ENCODE results near the gene HOXA10. TPM values are rescaled to one million over a fixed set of nuclear protein-coding genes. Genes with fewer than 3 reads are reported as not detected.
A peak's percentile ranks its signal among the peaks of the same experiment; 100 is the strongest.

The HOXA10 gene
- total RNA-seq, 1 experiment from 2014 or later, result 22.1 TPM

DNA sequence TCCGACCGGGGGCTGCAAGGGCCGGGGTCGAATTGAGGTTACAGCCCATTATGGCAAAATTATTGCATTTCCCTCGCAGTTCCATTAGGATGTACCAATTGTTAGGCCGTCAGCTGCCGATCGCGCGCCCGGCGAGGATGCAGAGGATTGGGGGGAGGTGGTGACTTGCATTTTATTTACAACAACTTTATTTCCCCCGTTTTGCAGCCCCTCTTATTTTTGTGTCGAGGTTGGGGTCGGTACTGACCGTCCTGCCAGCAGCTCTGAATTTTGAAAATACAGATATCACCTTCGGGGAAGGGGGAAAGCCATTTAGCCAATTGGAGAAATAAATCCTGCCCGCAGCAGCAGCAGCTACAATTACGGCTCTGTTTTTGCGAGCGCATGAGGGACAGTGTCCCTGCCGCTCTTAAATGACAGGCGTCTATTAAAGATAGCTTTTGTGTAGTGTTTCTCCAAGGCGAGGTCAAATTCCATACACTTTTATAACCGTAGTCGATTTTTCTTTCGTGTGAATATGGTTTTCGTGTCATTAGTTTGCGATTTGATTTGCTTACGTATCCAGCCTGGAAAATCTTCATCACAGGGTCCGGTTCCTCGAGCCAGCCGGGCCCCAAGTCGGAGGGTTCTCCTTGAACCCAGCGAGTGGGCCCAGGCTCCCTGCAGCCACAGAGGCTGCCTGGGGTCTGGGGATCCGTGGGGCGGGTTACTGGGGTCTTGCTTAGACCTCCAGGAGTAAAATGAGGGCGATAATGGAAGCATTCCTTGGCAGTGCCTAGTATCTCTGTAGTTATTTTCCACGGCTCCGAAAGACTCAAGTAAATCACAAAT lies 30.0 kb downstream of the HOXA10 start:
- in situ Hi-C loops (cut with HindIII; ENCODE audit: low pct_unique_long_range_greater_than_20kb, low sequenced_read_pairs), result no loop called here
- no peak for DNase-seq (ENCODE audit: low read depth)

DNA sequence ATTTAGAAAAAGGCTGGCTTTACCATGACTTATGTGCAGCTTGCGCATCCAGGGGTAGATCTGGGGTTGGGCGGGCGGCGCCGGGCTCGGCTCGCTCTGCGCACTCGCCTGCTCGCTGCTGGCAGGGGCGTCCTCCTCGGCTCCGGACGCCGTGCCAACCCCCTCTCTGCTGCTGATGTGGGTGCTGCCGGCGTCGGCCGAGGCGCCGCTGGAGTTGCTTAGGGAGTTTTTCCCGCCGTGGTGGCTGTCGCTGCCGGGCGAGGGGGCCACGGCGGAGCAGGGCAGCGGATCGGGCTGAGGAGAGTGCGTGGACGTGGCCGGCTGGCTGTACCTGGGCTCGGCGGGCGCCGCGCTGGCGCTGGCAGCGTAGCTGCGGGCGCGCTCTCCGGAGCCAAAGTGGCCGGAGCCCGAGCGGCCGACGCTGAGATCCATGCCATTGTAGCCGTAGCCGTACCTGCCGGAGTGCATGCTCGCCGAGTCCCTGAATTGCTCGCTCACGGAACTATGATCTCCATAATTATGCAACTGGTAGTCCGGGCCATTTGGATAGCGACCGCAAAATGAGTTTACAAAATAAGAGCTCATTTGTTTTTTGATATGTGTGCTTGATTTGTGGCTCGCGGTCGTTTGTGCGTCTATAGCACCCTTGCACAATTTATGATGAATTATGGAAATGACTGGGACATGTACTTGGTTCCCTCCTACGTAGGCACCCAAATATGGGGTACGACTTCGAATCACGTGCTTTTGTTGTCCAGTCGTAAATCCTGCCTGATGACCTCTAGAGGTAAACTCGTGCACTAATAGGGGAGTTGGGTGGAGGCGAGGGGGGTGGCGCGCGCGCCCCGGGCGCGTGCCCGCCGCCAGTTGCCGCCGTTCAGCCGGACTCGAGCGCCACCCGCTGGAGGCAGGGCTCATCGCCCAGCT lies 30.8 kb downstream of the HOXA10 start, which contains the start of gene HOXA5:
Gene HOXA5 (minus strand): TSS at position 659 of the 927 bp plus-strand sequence. CDS start 74 bp downstream, at position 585.
- peak; percentile 97 for DNase-seq (ENCODE audit: low read depth)
- in situ Hi-C loops (cut with HindIII; ENCODE audit: low pct_unique_long_range_greater_than_20kb, low sequenced_read_pairs), result no loop called here

DNA sequence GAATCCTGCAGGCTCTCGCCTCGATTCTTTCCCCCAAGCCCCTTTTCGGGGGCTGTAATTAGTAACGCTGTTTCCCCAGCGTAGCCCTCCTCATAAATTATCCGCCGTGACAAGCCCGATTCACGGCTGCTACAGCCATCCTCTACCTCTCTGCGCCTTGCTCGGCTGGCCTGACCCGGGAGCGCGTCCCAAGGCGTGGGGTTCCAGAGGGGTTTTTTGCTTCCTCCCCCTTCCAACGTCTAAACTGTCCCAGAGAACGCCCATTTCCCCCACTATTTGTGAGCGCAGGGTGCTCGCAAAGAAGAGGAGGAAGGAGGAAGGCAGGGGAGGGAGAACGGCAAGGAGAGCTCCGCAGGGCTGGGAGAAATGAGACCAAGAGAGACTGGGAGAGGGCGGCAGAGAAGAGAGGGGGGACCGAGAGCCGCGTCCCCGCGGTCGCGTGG lies 31.5 kb downstream of the HOXA10 start:
- DNase-seq (ENCODE audit: low read depth), result peak; percentile 58

DNA sequence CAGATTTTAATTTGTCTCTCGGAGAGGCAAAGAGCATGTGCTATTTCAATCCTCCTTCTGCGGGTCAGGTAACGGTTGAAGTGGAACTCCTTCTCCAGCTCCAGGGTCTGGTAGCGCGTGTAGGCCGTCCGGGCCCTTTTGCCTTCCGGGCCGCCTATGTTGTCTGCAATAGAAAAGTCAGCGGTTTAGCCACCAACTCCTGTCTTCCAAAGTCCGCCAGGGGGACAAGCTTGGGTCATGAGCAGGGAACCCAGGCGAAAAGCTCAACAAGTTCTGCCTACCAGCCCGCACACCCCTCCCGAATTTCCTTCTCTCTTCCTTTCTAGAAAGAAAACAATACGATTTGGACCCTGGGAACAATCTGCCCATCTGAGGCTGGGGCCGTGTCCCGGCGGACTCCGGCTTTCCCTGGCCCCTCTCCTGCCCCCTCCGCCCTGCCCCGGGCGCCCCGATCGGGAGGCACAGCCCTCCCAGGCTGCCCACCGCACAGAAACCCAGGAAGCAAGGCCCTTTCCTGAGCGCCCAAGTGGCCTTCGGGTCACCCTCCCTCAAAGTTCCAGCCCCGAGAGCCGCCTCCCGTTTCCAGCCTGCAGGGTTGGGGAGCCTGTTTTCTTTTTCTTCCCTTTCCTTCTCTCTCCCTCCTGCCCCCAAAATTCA lies 32.1 kb downstream of the HOXA10 start:
- in situ Hi-C loops (cut with HindIII; ENCODE audit: low pct_unique_long_range_greater_than_20kb, low sequenced_read_pairs), result no loop called here

More for the DNA sequence above, 31.5 kb downstream of the HOXA10 start:
- in situ Hi-C loops (cut with HindIII; ENCODE audit: low pct_unique_long_range_greater_than_20kb, low sequenced_read_pairs), result no loop called here

DNA sequence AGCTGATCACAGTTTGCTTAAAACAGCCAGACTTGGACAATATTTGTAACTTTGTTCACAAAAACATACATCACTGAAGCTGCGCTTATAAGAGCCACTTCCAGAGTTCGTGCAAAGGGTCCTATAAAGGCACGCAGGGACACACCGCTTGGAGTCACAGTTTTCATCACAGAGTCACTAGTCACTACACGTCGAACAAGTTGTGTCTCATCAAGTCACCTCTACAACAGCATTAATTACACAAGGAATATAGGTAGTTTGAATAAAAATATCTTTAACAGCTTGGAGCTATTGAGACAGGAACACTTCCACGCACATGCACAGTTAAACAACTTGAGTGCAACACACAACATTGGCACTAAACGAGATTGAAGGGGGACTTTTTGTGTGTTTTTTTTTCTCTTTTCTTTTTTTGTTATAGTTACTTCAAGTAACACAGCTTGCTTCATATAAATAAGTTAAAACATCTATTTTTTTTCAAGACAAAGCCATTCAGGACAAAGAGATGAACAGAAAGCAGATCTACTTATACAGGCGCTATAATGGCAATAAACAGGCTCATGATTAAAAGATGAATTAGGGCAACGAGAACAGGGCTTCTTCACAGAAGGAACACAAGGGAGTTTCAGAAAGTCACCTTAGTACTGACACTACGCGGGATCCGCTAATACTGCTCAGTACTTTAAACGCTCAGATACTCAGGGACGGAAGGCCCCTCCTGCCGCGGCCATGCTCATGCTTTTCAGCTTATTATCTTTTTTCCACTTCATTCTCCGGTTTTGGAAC lies 32.8 kb downstream of the HOXA10 start:
- in situ Hi-C loops (cut with HindIII; ENCODE audit: low pct_unique_long_range_greater_than_20kb, low sequenced_read_pairs), result no loop called here
- no peak for DNase-seq (ENCODE audit: low read depth)

More for the DNA sequence above, 32.1 kb downstream of the HOXA10 start:
- peak; percentile 73 for DNase-seq (ENCODE audit: low read depth)

DNA sequence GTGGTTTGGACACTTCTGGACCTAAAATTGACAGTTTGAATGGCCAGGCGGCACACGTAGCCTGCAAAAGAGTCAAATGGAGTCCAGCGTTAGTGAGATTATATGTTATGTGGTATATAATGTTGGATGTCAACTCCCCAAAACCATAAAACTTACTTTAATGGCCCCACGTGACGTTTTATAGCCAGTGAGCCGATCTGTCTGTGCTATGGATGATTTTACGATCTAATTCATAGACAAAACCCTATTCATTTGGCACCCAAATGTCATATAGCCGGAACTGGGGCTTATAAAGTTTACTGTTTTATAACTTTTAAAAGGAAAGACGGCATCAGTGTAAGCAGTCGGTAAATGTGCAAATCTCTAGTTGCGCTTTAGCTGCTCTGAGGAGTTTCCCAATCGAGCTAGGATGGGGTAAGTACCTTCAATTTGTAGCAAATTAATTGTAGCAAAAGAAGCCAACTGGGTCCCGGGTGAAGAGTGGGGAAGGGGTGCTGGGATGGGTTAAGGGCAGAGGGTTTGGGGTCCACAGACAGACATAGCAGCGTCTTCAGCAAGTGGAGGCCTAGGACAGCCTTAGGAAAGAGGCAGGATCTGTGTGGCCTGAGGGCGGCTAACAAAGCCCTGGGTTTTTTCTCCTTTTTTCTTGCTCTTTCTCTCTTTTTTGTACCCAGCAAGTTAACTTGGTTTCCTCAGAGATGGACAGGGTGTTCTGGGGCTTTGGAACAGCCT lies 33.8 kb downstream of the HOXA10 start:
- in situ Hi-C loops (cut with HindIII; ENCODE audit: low pct_unique_long_range_greater_than_20kb, low sequenced_read_pairs), result no loop called here
- DNase-seq (ENCODE audit: low read depth), result no peak

DNA sequence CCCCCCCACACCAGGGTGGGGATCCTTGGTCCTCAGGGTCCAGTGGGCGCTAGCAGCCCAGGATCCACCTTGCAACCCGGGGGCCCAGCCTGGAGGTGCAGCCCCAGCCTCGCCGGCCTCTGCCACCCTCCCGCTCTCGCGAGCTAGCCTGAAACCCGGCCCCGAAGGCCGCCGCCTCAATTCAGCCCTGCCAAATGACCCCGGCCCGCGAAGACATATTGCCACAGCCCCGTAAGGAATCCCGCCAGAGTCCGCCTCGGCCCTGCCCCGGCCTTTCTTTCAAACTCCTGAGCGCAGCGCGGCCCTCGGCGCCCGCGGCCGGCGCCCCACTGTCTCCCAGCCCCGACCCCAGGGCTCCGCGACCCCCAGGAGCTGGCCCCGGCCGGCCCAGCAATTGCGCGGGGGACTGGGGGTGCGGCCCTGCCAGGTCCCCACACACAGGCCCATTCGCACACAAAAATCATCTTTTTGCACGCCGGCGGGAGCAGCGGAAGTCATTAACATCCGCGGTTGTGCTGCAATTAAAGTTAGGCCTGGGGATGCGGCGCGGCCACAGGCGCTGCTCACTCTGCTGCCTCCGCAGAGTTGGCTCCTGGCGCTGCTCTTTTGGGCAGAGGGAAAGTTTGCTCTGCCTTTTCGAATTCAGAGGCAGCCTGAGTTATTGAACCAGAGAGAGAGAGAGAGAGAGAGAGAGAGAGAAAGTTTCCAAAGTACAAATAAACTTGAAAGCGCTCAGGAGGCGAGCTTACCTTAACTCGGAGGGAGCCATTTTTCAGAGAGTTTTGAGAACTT lies 34.6 kb downstream of the HOXA10 start:
- in situ Hi-C loops (cut with HindIII; ENCODE audit: low pct_unique_long_range_greater_than_20kb, low sequenced_read_pairs), result no loop called here
- DNase-seq (ENCODE audit: low read depth), result no peak

DNA sequence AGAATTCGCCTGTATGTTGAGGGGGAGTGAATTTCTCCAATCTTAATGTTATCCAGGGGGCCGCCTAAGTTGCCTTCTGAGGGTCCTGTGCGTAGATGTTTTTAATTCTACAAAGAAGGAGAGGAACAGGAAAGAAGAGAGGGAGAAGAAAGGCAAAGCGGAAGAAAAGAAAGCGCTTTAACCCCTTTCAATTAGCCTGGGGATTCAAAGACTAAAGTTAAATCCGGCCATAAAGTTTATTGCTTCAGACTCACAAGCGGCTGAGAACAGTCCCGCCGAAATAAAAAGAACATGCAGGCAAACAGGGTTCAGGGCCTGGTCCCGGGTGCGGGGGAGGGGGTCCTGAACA lies 35.2 kb downstream of the HOXA10 start:
- in situ Hi-C loops (cut with HindIII; ENCODE audit: low pct_unique_long_range_greater_than_20kb, low sequenced_read_pairs), result no loop called here

DNA sequence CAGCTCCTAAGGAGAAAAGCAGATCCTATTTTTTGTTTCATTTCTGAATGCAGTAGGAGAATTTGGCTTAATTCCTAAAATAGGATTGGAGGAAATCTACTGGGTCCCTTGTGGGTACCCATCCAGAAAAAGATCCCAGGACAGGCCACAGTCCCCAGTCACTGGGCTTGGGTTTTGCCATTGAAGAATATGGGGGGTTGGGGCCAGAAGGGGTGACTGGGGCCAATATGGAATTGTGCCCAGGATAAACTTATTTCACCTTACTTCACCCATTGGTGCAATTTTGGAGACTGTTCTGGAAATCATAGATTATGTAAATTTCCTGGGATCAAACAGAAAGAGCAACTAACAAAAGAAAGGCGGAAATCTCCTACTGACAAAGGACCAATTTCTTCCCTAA lies 35.6 kb downstream of the HOXA10 start:
- in situ Hi-C loops (cut with HindIII; ENCODE audit: low pct_unique_long_range_greater_than_20kb, low sequenced_read_pairs), result no loop called here
- DNase-seq (ENCODE audit: low read depth), result no peak

More for the DNA sequence above, 35.2 kb downstream of the HOXA10 start:
- DNase-seq (ENCODE audit: low read depth), result no peak

DNA sequence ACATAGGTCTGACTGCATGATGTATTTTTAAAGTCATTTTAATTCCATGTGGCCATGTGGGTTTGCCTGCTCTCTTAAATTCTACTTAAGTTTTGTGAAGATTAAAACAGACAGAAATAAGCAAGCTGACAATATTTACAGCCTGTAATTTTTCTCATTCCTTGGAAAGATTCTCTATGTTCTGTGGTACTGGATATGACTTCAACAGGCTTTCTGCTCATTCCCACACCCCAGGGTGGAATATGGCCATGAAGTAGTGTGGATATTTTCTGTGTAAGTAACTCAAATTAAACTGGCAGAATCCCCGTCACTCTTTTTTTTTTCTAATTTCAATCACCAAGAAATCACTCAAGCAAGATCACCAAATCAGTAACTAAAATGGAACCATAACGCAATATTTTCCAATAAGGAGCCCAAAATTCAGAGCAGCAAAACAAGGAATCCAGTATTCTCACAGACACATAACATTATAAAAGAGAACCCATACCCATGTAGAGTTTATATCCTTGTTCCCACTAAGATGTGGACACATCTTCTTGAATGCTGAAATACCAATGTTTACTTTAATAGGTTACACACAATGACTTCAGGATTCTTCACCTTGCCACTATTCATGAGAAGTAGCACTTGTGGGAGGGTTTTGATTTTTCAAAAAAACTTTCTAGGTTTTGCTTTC lies 36.3 kb downstream of the HOXA10 start:
- peak; percentile 75 for DNase-seq (ENCODE audit: low read depth)
- in situ Hi-C loops (cut with HindIII; ENCODE audit: low pct_unique_long_range_greater_than_20kb, low sequenced_read_pairs), result no loop called here

DNA sequence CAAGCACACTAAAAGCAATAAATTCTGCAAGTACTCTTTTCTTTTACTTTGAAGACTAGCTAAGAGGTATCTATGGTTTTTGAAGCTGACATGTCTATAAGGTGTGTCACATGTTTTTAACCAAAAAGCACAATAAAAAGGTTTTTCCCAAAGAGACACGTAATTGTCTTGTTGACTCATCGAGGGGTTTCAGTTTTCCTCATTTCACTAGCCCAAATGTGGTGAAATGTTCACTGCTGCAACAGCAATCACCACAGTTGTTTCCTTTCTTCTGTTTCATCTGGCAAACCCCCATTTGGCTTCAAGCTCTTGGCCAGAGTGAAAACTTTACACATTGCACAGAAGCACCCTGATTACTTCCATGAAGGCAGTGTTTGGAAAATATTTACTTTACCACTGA lies 39.7 kb downstream of the HOXA10 start:
- peak; percentile 59 for DNase-seq (ENCODE audit: low read depth)
- in situ Hi-C loops (cut with HindIII; ENCODE audit: low pct_unique_long_range_greater_than_20kb, low sequenced_read_pairs), result no loop called here

DNA sequence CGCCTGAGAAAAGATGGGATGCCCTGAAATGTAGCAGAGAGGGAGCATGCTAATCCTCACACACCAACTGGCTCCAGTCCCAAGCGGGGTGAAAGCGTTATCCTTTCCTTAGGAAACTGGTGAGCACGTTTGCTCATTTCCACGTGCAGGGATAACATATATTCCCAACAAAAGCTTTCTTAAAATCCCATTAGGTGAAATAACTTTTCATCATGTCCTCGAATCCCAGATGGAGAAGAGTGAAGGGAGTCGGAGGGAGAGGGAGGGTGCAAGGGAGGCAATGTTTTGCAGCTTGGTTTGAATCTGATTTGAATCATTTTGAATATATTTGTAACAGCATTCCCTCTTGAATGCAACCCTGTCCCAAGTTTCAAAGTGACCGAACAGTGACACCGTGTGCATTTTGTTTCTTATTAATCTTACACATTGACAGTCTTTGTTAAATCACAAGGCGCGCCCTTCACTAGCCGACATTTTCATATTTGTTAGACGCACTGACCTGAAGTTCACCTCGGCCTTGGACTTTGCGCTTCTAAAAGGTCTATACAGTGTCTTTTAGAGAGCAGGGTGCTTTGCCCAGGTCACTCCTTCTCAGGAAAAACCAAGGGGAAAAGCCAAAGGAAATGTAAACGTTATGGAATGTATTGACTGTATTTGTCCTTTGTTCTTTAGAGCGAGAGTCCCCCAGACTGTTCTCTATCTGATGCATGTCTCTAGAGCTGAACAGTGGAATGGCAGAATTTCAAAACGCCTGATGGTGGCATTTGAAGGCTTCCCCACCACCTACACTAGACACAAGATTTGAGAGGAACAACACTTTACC lies 40.5 kb downstream of the HOXA10 start:
- in situ Hi-C loops (cut with HindIII; ENCODE audit: low pct_unique_long_range_greater_than_20kb, low sequenced_read_pairs), result no loop called here
- DNase-seq (ENCODE audit: low read depth), result peak; percentile 92

DNA sequence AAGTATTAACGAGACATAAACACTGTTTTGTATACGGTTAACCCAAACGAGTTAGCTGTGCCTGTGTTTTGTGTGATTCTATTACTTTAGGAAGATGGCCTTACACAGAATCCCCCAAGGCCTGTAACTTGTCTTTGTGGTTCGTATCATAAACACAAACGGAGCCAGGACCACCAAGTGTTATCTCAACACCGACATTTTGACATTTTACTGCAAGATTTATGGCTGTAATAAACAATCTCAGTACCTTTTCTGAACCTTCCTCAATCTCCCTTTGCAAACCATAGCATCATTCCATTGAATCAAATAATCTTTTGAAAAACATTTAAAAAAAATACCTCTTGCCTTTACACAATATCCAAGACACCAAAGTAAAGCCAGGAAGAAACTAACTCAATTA lies 41.1 kb downstream of the HOXA10 start:
- in situ Hi-C loops (cut with HindIII; ENCODE audit: low pct_unique_long_range_greater_than_20kb, low sequenced_read_pairs), result no loop called here

DNA sequence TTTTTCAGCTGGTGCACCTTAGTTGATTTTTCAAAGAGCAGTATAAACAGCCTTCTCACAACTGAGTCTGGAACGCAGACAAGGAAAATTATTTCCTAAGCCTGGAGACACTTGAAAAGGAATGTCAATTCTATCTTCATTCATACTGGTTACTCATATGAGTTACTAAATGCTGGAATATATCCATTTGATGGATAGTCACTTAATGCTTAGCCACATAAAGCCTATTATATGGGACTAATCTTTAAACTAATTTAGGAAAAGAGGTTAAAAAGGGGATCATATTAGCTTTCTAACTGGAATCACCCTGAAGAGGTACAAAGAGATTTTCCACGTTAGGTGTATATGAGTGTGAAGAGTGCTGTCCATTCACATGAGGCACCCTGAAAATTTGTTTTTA lies 41.9 kb downstream of the HOXA10 start:
- DNase-seq (ENCODE audit: low read depth), result peak; percentile 31
- in situ Hi-C loops (cut with HindIII; ENCODE audit: low pct_unique_long_range_greater_than_20kb, low sequenced_read_pairs), result no loop called here

More for the DNA sequence above, 41.1 kb downstream of the HOXA10 start:
- no peak for DNase-seq (ENCODE audit: low read depth)

DNA sequence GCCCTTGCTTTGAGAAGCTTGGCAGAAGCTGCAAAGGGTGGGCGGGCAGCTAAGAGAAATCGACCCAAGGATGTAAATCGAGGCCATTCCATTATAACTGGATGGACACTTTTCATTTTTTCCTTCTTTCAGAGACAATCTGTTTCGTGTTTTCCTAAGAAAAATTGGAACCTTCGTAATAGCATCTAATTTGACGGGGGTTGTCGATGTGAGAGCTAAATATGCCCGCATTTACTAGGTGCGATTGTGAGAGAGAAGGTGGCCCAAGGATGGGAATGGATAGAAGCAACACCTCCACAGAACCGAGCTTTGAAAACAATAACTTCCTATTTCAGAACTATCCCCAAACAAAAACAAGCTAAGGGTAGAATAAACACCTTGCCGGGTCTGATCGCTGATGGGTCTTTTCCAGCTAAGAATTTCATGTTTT lies 42.7 kb downstream of the HOXA10 start:
- DNase-seq (ENCODE audit: low read depth), result no peak
- in situ Hi-C loops (cut with HindIII; ENCODE audit: low pct_unique_long_range_greater_than_20kb, low sequenced_read_pairs), result no loop called here
